SH-SY5Y (cell line): Measurements from ENCODE around the gene SNRNP35.

Experiments used
- GATA2 ChIP-seq: IDR thresholded peaks from 2 replicates; pipeline ENCODE4 v1.6.1; 2011; ENCODE audit warnings: mild to moderate bottlenecking, low read depth, low read length
- GATA3 ChIP-seq: IDR thresholded peaks from 2 replicates; pipeline ENCODE4 v1.6.1; 2011; ENCODE audit warnings: low read depth, mild to moderate bottlenecking, low read length, moderate library complexity

DNA sequence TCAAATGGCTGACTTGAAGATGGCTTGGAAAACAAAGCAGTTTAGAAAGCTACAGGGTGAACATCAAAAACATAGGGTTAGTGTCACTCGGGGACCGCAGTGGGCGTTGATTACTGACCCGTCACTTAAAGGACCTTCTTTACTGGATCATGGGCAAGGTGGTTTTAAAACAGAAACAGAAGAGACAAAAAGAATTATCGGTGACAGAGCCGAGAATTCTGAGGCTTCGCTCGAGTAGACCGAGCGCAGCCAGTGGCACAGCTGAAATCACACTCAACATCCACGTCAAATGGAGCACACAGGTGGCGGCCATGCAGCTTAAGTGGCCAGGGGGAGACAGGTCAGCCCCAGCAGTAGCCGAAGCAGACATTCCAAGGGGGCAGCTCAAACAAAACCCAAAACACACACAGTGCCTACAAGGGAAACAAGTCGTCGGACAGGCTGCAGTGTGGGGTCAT, 17.3 kb downstream of the SNRNP35 start:
- TF ChIP-seq GATA2, result no peak
- no peak for TF ChIP-seq GATA3
